H1 (cell line): ENCODE results near the gene KSR2. TPM values are rescaled to one million over a fixed set of nuclear protein-coding genes. Genes with fewer than 3 reads are reported as not detected.

ENCODE experiments used
- CTCF ChIA-PET: fragments of 300-600 bp; sonication (Branson Sonifier 250); formaldehyde crosslinking; loops from one replicate; lab custom pipeline; 2021; ENCODE audit not compliant: partially characterized antibody; lab: Charles Lee
- POLR2A ChIA-PET: fragments of 300-600 bp; sonication (Branson Sonifier 250); formaldehyde crosslinking; loops from one replicate; lab custom pipeline; 2021; ENCODE audit warnings: inconsistent platforms; ENCODE audit not compliant: partially characterized antibody; lab: Charles Lee
- DNase-seq, 2 experiments: peaks; one replicate each; pipeline versions ENCODE4 v3.0.0 to v3.0.0-alpha.2; 2010 to 2022; ENCODE audit warnings: low spot score in 2 of 2, low read depth in 1 of 2, mixed read lengths in 1 of 2
- FAIRE-seq: peaks from 2 replicates; lab custom pipeline; 2011; peaks lifted over from hg19 to GRCh38; lab: Jason Lieb, UNC
- H2AFZ ChIP-seq: 2 replicates; pipeline ENCODE4 v1.8.1; 2012; ENCODE audit warnings: low read length, inconsistent platforms
- H2AK5ac ChIP-seq: 2 replicates; pipeline ENCODE4 v1.6.1; 2013; ENCODE audit warnings: low read depth, low read length
- H2BK120ac ChIP-seq: replicated peaks from 2 replicates; pipeline ENCODE3; 2013; ENCODE audit warnings: low read depth, low read length, inconsistent platforms
- H2BK12ac ChIP-seq: 2 replicates; pipeline ENCODE4 v1.6.1; 2013; ENCODE audit warnings: low read depth, low read length
- H2BK15ac ChIP-seq: 2 replicates; pipeline ENCODE4 v1.6.1; 2013; ENCODE audit warnings: low read length
- H2BK20ac ChIP-seq: 2 replicates; pipeline ENCODE4 v1.6.1; 2013; ENCODE audit warnings: low read length
- H2BK5ac ChIP-seq: 2 replicates; pipeline ENCODE4 v1.6.1; 2013; ENCODE audit warnings: low read depth, low read length
- H3K14ac ChIP-seq: 2 replicates; pipeline ENCODE4 v1.6.1; 2013; ENCODE audit warnings: inconsistent platforms; ENCODE audit not compliant: insufficient read length
- H3K18ac ChIP-seq: 2 replicates; pipeline ENCODE4 v1.6.1; 2013; ENCODE audit warnings: low read length; ENCODE audit errors: extremely low read depth
- H3K23ac ChIP-seq: 2 replicates; pipeline ENCODE4 v1.6.1; 2013; ENCODE audit warnings: inconsistent platforms; ENCODE audit not compliant: insufficient read length
- H3K23me2 ChIP-seq: 2 replicates; pipeline ENCODE4 v1.6.1; 2013; ENCODE audit warnings: low read depth, low read length
- H3K27ac ChIP-seq: 2 replicates; pipeline ENCODE4 v1.6.1; 2011; ENCODE audit warnings: low read depth, low read length, inconsistent platforms
- H3K27me3 ChIP-seq, 4 experiments: replicated peaks in 1 of 4; 1 replicate in 1 of 4; 2 replicates in 3 of 4; pipeline versions ENCODE4 v1.6.1 to v1.8.1; 2011 to 2013; ENCODE audit warnings: low read length in 3 of 4, mild to moderate bottlenecking in 3 of 4, inconsistent platforms in 2 of 4, mixed read lengths in 2 of 4, moderate library complexity in 1 of 4; ENCODE audit not compliant: control insufficient read depth in 3 of 4, insufficient read depth in 3 of 4; ENCODE audit errors: extremely low read depth in 1 of 4
- H3K36me3 ChIP-seq, 4 experiments: 2 replicates each; pipeline versions ENCODE4 v1.6.1 to v1.8.1; 2011 to 2013; ENCODE audit warnings: mild to moderate bottlenecking in 4 of 4, low read length in 3 of 4, moderate library complexity in 2 of 4, control low read depth in 1 of 4, inconsistent platforms in 1 of 4; ENCODE audit not compliant: insufficient read depth in 4 of 4, control insufficient read depth in 2 of 4
- H3K4ac ChIP-seq: replicated peaks from 2 replicates; pipeline ENCODE3; 2013; ENCODE audit warnings: low read length, low read depth, mixed read lengths, inconsistent platforms; ENCODE audit not compliant: insufficient read length
- H3K4me1 ChIP-seq, 4 experiments: replicated peaks in 1 of 4; 1 replicate in 1 of 4; 2 replicates in 3 of 4; pipeline versions ENCODE4 v1.6.1 to v1.8.1; 2011 to 2013; ENCODE audit warnings: low read length in 3 of 4, inconsistent platforms in 2 of 4, mixed read lengths in 1 of 4; ENCODE audit not compliant: insufficient read depth in 4 of 4, control insufficient read depth in 3 of 4
- H3K4me2 ChIP-seq, 2 experiments: 2 replicates each; pipeline versions ENCODE4 v1.6.1 to v1.8.1; 2011 to 2013; ENCODE audit warnings: low read depth in 2 of 2, low read length in 2 of 2, control low read depth in 1 of 2, inconsistent platforms in 1 of 2, mild to moderate bottlenecking in 1 of 2; ENCODE audit not compliant: insufficient read depth in 1 of 2
- H3K4me3 ChIP-seq, 4 experiments: fragments of 200-600, 300-600 bp in 1 of 4; sonication (generic), shearing (Covaris generic), sonication (Bioruptor Twin) in 1 of 4; 2 replicates each; pipeline versions ENCODE4 v1.5.1 to v1.8.1; 2011 to 2016; ENCODE audit warnings: low read length in 4 of 4, low read depth in 3 of 4, control low read depth in 2 of 4, inconsistent platforms in 2 of 4, mild to moderate bottlenecking in 2 of 4, mixed read lengths in 1 of 4, moderate library complexity in 1 of 4; ENCODE audit not compliant: insufficient read depth in 2 of 4; ENCODE audit errors: extremely low read depth in 1 of 4
- H3K56ac ChIP-seq: replicated peaks from 2 replicates; pipeline ENCODE3; 2013; ENCODE audit warnings: low read depth, mild to moderate bottlenecking, mixed read lengths, low read length, inconsistent platforms; ENCODE audit not compliant: insufficient read length
- H3K79me1 ChIP-seq: 2 replicates; pipeline ENCODE4 v1.6.1; 2013; ENCODE audit warnings: low read depth, low read length, control low read depth
- H3K79me2 ChIP-seq, 2 experiments: 2 replicates each; pipeline versions ENCODE4 v1.6.1 to v1.8.1; 2012 to 2013; ENCODE audit warnings: low read length in 2 of 2, mild to moderate bottlenecking in 2 of 2, inconsistent platforms in 1 of 2; ENCODE audit not compliant: insufficient read depth in 2 of 2, control insufficient read depth in 1 of 2
- H3K9ac ChIP-seq, 4 experiments: replicated peaks in 1 of 4; 1 replicate in 1 of 4; 2 replicates in 3 of 4; pipeline versions ENCODE4 v1.6.1 to v1.8.1; 2011 to 2013; ENCODE audit warnings: low read depth in 3 of 4, low read length in 3 of 4, control low read depth in 2 of 4, mild to moderate bottlenecking in 2 of 4, moderate library complexity in 2 of 4, inconsistent platforms in 1 of 4; ENCODE audit errors: extremely low read depth in 1 of 4
- H3K9me3 ChIP-seq, 2 experiments: 2 replicates each; pipeline versions ENCODE4 v1.6.1 to v1.8.1; 2012 to 2013; ENCODE audit warnings: mild to moderate bottlenecking in 2 of 2, moderate library complexity in 2 of 2, control low read depth in 1 of 2, inconsistent platforms in 1 of 2, low read depth in 1 of 2, low read length in 1 of 2, mixed read lengths in 1 of 2; ENCODE audit not compliant: insufficient read depth in 2 of 2
- H4K20me1 ChIP-seq, 2 experiments: replicated peaks in 1 of 2; 2 replicates each; pipeline versions ENCODE3 to v1.8.1; 2011 to 2013; ENCODE audit warnings: inconsistent platforms in 2 of 2, low read length in 2 of 2, mild to moderate bottlenecking in 1 of 2; ENCODE audit not compliant: insufficient read depth in 2 of 2, control insufficient read depth in 1 of 2
- H4K5ac ChIP-seq: 2 replicates; pipeline ENCODE4 v1.6.1; 2013; ENCODE audit warnings: low read length, low read depth, mixed read lengths, inconsistent platforms; ENCODE audit not compliant: insufficient read length
- H4K8ac ChIP-seq: 2 replicates; pipeline ENCODE4 v1.8.0; 2013; ENCODE audit warnings: mild to moderate bottlenecking, moderate library complexity, low read length, inconsistent platforms; ENCODE audit not compliant: insufficient read depth; ENCODE audit errors: extremely low read depth
- H4K91ac ChIP-seq: replicated peaks from 2 replicates; pipeline ENCODE3; 2013; ENCODE audit warnings: low read length, mixed read lengths, inconsistent platforms; ENCODE audit not compliant: insufficient read length
- ASH2L ChIP-seq: fragments of 200-600, 300-600 bp; sonication (generic); IDR thresholded peaks from one replicate; pipeline ENCODE4 v1.7.1; 2017; ENCODE audit warnings: low read length
- CTBP2 ChIP-seq: IDR thresholded peaks from 2 replicates; pipeline ENCODE4 v1.7.0; 2011; ENCODE audit warnings: borderline replicate concordance, mild to moderate bottlenecking, moderate library complexity, mixed read lengths, low read length; ENCODE audit not compliant: insufficient read depth, insufficient read length
- HDAC2 ChIP-seq, 2 experiments: fragments of 300-600 bp in 1 of 2; sonication (generic) in 1 of 2; IDR thresholded peaks; 2 replicates each; pipeline ENCODE4 v1.6.1; 2011 to 2012; ENCODE audit warnings: low read depth in 2 of 2, low read length in 2 of 2, mild to moderate bottlenecking in 2 of 2, moderate library complexity in 2 of 2, borderline replicate concordance in 1 of 2, inconsistent platforms in 1 of 2
- PHF8 ChIP-seq: fragments of 200-600 bp; sonication (generic); conservative IDR thresholded peaks from 2 replicates; pipeline ENCODE4 v1.7.1; 2012; ENCODE audit warnings: low read depth, mild to moderate bottlenecking, inconsistent platforms, low read length, moderate library complexity
- RXRA ChIP-seq: IDR thresholded peaks from 2 replicates; pipeline ENCODE4 v1.6.1; 2011; ENCODE audit warnings: low read depth, mild to moderate bottlenecking, low read length, moderate library complexity; ENCODE audit not compliant: insufficient read depth
- SAP30 ChIP-seq: fragments of 300-600 bp; sonication (generic); IDR thresholded peaks from 2 replicates; pipeline ENCODE4 v1.7.1; 2012; ENCODE audit warnings: low read length, moderate library complexity, mild to moderate bottlenecking, inconsistent platforms; ENCODE audit not compliant: insufficient read depth, insufficient replicate concordance
- SP2 ChIP-seq: IDR thresholded peaks from 2 replicates; pipeline ENCODE4 v1.6.1; 2012; ENCODE audit warnings: mild to moderate bottlenecking, low read length, inconsistent platforms
- YY1 ChIP-seq: IDR thresholded peaks from 2 replicates; pipeline ENCODE4 v1.6.1; 2011; ENCODE audit warnings: low read depth, mild to moderate bottlenecking, low read length
- WGBS, 2 experiments: shearing (Covaris generic) in 1 of 2; methylation state at CpG; one replicate each; pipeline versions ENCODE4 v1.1.6 to v1.1.7; 2013 to 2015; ENCODE audit warnings: low lambda C conversion rate in 2 of 2, mixed read lengths in 2 of 2, inconsistent platforms in 1 of 2, low coverage in 1 of 2, missing lambda C conversion rate in 1 of 2; ENCODE audit not compliant: insufficient replicate concordance in 2 of 2, insufficient coverage in 1 of 2, insufficient read length in 1 of 2; ENCODE audit errors: extremely low coverage in 1 of 2, missing lambda C conversion rate in 1 of 2; 5-methylcytosine and 5-hydroxymethylcytosine counted together
- polyA plus RNA-seq, 7 experiments: library from polyadenylated mRNA; depleted of rRNA in 3 of 7; stranded (reverse) in 5 of 7; unstranded in 2 of 7; fragments of >200 nt in 5 of 7; fragments of 200-250 nt in 2 of 7; gene quantifications; 1 replicate in 5 of 7; 2 replicates in 1 of 7; 4 replicates in 1 of 7; pipeline versions ENCODE4 v1.2.1 to v1.2.3, GENCODE V29; 2011 to 2013; ENCODE audit warnings: missing spikeins in 2 of 7, mixed read lengths in 2 of 7
- total RNA-seq: library from RNA; stranded (reverse); fragmentation: NEBNext Ultra II Directional; extraction: Animal tissue kit (Norgen Biotek cat#: 25700); gene quantifications from 2 replicates; pipeline ENCODE4 v1.2.1, GENCODE V29; 2021
- TF ChIP-seq, protein P1 (sequence below), 3 experiments: IDR thresholded peaks; 1 replicate in 2 of 3; 2 replicates in 1 of 3; pipeline versions ENCODE4 v1.5.1 to v1.6.1; 2011; ENCODE audit warnings: low read length in 3 of 3, mild to moderate bottlenecking in 3 of 3, inconsistent platforms in 2 of 3, low read depth in 1 of 3, moderate library complexity in 1 of 3; ENCODE audit not compliant: insufficient read depth in 1 of 3; ENCODE audit errors: control extremely low read depth in 1 of 3

KSR2 gene
- total and polyA plus RNA-seq, 2 of the 8 experiments (the other 6 are each of a cell fraction or from before 2014, with no cell fraction given), result 0.74 to 2.2 TPM

DNA sequence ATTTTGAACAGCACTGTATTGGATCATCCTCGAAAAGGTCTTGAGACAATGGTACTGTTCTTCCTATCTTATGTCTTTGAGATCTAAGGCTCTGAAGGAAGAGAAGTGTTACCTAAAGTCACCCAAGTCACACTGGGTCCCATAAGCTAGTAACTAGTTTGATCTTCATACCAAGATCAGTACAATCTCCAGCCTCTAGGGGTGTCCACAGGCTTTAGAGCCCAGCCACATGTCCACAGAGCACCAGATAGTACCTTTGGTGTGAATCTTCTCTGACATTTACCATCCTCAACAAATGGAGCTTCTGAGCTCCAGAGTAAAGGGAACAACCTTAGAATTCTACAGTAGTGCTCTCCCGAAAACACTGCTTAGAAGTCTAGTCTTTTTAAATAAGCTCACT, 78.7 kb downstream of the KSR2 start:
- Histone ChIP-seq H2BK12ac (no peak overlapping the region), H3K14ac (no peak overlapping the region), H4K20me1 (no peaks in the 10 kb centered on the region), H3K4me2 (no peak overlapping the region), H4K5ac (no peak overlapping the region), H3K4me3 (no peak overlapping the region), H3K27ac (no peak overlapping the region), H3K56ac (no peak overlapping the region), H4K91ac (no peak overlapping the region), H2BK20ac (no peak overlapping the region), H3K23ac (no peak overlapping the region), H3K36me3 (no peaks in the 10 kb centered on the region), H3K79me1 (no peaks in the 10 kb centered on the region), H3K4me1 (no peaks in the 10 kb centered on the region), H3K79me2 (no peaks in the 10 kb centered on the region), H3K4ac (no peak overlapping the region), H2BK120ac (no peak overlapping the region), H3K9me3 (no peaks in the 10 kb centered on the region), H3K18ac (no peak overlapping the region), H2BK15ac (no peak overlapping the region), H3K27me3 (no peaks in the 10 kb centered on the region), H2BK5ac (no peak overlapping the region), H2AFZ (no peak overlapping the region), H3K9ac (no peak overlapping the region), H4K8ac (no peak overlapping the region), H2AK5ac (no peak overlapping the region), H3K23me2 (no peaks in the 10 kb centered on the region)
- DNase-seq, result no peak
- FAIRE-seq, result peak; percentile 7
- 86% methylated on average over 2 of the region's 2 CpGs; no CpG with 5 or more reads in 1 of the 2 experiments for WGBS, 2 experiments
- POLR2A ChIA-PET, result no interaction called here
- CTCF ChIA-PET, result interaction anchor here (0.6 to 2.0 kb wide), 16 partner anchors 10 to 145 kb away, joined by 3 to 10 read pairs (median 3); partner anchors contain the start of gene RFC5
- TF ChIP-seq ASH2L (no peak), CTBP2 (no peak), PHF8 (no peak), HDAC2 (IDR thresholded peaks at IDR 0.05; ENCODE audit: borderline replicate concordance in 1 of 2, low read depth in 2 of 2, low read length in 2 of 2) (no peak), SAP30 (no peak), YY1 (no peak), RXRA (no peak), SP2 (no peak)
- TF ChIP-seq, protein P1, sequence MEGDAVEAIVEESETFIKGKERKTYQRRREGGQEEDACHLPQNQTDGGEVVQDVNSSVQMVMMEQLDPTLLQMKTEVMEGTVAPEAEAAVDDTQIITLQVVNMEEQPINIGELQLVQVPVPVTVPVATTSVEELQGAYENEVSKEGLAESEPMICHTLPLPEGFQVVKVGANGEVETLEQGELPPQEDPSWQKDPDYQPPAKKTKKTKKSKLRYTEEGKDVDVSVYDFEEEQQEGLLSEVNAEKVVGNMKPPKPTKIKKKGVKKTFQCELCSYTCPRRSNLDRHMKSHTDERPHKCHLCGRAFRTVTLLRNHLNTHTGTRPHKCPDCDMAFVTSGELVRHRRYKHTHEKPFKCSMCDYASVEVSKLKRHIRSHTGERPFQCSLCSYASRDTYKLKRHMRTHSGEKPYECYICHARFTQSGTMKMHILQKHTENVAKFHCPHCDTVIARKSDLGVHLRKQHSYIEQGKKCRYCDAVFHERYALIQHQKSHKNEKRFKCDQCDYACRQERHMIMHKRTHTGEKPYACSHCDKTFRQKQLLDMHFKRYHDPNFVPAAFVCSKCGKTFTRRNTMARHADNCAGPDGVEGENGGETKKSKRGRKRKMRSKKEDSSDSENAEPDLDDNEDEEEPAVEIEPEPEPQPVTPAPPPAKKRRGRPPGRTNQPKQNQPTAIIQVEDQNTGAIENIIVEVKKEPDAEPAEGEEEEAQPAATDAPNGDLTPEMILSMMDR (IDR thresholded peaks at IDR 0.05; ENCODE audit: control extremely low read depth in 1 of 3, insufficient read depth in 1 of 3, low read depth in 1 of 3, low read length in 3 of 3), result peak in 2 of 3 experiments; percentile 9 to 47; a peak in 1 of 4 replicates
